ENCODE data around the gene MCTP1.

GRCh38 chr5:95078868-95079267 is 206.0 kb downstream of the MCTP1 start:
- TF ChIP-seq, protein P1, sequence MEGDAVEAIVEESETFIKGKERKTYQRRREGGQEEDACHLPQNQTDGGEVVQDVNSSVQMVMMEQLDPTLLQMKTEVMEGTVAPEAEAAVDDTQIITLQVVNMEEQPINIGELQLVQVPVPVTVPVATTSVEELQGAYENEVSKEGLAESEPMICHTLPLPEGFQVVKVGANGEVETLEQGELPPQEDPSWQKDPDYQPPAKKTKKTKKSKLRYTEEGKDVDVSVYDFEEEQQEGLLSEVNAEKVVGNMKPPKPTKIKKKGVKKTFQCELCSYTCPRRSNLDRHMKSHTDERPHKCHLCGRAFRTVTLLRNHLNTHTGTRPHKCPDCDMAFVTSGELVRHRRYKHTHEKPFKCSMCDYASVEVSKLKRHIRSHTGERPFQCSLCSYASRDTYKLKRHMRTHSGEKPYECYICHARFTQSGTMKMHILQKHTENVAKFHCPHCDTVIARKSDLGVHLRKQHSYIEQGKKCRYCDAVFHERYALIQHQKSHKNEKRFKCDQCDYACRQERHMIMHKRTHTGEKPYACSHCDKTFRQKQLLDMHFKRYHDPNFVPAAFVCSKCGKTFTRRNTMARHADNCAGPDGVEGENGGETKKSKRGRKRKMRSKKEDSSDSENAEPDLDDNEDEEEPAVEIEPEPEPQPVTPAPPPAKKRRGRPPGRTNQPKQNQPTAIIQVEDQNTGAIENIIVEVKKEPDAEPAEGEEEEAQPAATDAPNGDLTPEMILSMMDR (IDR thresholded peaks at IDR 0.05) = no peak
- no peak for TF ChIP-seq USF1 (CRISPR knock-in tag; IDR thresholded peaks at IDR 0.05)
- no peak for TF ChIP-seq E2F1 (CRISPR knock-in tag; IDR thresholded peaks at IDR 0.05)

Measured in WTC11 (cell line).